HFFc6 (cell line): Measurements from ENCODE around the gene KRTAP9-7. TPM values are rescaled to one million over a fixed set of nuclear protein-coding genes. Genes with fewer than 3 reads are reported as not detected.
"Not testable (repeated sequence)": the region's sequence is repeated elsewhere in the genome, so short reads cannot be mapped to it uniquely, and the experiment has no call there.

Experiments
- DNase-seq: peaks from one replicate; pipeline ENCODE4 v3.0.0-alpha.2; 2018
- H3K27ac Mint-ChIP-seq: 2 replicates; pipeline ENCODE4 v1.8.0; 2020; ENCODE audit warnings: mild to moderate bottlenecking, mixed read lengths
- H3K27me3 Mint-ChIP-seq: 2 replicates; pipeline ENCODE4 v1.8.0; 2021; ENCODE audit warnings: mild to moderate bottlenecking, moderate library complexity, mixed read lengths; ENCODE audit not compliant: insufficient read depth
- H3K36me3 Mint-ChIP-seq: 2 replicates; pipeline ENCODE4 v1.8.0; 2021; ENCODE audit warnings: low read depth, mixed read lengths
- H3K4me1 Mint-ChIP-seq: 2 replicates; pipeline ENCODE4 v1.8.0; 2020; ENCODE audit warnings: low read depth, mixed read lengths
- H3K4me3 Mint-ChIP-seq: 2 replicates; pipeline ENCODE4 v1.8.0; 2020; ENCODE audit warnings: mild to moderate bottlenecking, moderate library complexity, mixed read lengths
- H3K9me3 Mint-ChIP-seq: 2 replicates; pipeline ENCODE4 v1.8.0; 2020; ENCODE audit warnings: mild to moderate bottlenecking, mixed read lengths
- long read RNA-seq: library from polyadenylated mRNA; unstranded; transcript quantifications from one replicate; pipeline ENCODE4 v2.0.0, GENCODE V29; 2019
- total RNA-seq, 6 experiments: library from RNA; stranded (reverse); fragmentation: NEBNext Ultra II Directional; extraction: Animal tissue kit (Norgen Biotek cat#: 25700); gene quantifications; 2 replicates in 1 of 6; 3 replicates in 5 of 6; pipeline ENCODE4 v1.2.3, GENCODE V29; 2021
- TF ChIP-seq, protein P1 (sequence below): fragments of 200-600 bp; sonication (generic); IDR thresholded peaks from 2 replicates; pipeline ENCODE4 v1.5.0; 2021; ENCODE audit warnings: antibody characterized with exemption, mild to moderate bottlenecking

KRTAP9-7 gene, protein sequence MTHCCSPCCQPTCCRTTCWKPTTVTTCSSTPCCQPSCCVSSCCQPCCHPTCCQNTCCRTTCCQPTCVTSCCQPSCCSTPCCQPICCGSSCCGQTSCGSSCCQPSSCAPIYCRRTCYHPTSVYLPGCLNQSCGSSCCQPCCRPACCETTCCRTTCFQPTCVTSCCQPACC
- total RNA-seq: not detected
- long read RNA-seq: 0 reads

DNA sequence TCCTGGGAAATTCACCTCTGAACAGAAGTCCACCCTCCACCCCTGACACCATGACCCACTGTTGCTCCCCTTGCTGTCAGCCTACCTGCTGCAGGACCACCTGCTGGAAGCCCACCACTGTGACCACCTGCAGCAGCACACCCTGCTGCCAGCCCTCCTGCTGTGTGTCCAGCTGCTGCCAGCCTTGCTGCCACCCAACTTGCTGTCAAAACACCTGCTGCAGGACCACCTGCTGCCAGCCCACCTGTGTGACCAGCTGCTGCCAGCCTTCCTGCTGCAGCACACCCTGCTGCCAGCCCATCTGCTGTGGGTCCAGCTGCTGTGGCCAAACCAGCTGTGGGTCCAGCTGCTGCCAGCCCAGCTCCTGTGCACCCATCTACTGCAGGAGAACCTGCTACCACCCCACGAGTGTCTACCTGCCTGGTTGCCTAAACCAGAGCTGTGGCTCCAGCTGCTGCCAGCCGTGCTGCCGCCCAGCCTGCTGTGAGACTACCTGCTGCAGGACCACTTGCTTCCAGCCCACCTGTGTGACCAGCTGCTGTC, at the start of gene KRTAP9-7:
Gene KRTAP9-7 (plus strand): TSS at position 51 of the 543 bp plus-strand sequence. CDS start 0 bp downstream, at position 51.
- H3K27ac Mint-ChIP-seq, DNase-seq, H3K36me3 Mint-ChIP-seq, H3K4me3 Mint-ChIP-seq, H3K9me3 Mint-ChIP-seq: not testable (repeated sequence)
- peaks cover 11% of the 10 kb centered on the region for H3K27me3 Mint-ChIP-seq
- H3K4me1 Mint-ChIP-seq: peaks cover 16% of the 10 kb centered on the region; the same call in 1 of the 2 replicates

DNA sequence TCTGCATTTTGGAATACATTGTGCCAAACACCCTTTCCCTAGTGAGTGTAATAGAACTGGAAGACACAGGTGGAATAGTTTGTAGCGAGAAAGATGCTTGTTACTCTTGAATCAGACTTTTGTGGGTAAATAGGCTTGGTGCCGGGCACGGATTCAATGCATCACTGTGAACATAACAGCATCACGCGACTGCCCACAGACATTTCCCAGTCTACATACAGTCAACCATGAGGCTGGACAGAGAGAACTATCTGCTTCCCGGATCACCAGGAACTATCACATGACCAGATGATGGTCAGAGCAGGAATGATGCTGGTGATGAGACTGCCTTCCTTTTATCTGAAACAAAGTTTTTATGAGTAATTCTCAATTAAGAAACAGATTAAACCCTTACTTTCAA, 49.4 kb upstream of the KRTAP9-7 start:
- Mint-ChIP-seq H3K27ac (no peak overlapping the region), H3K36me3 (no peaks in the 10 kb centered on the region), H3K4me3 (no peak overlapping the region), H3K27me3 (peaks cover 4% of the 10 kb centered on the region), H3K9me3 (no peaks in the 10 kb centered on the region), H3K4me1 (0 out of 2 replicates have a peak, but pooled peaks cover 8% of the 10 kb centered on the region)
- DNase-seq: no peak
- TF ChIP-seq, protein P1, sequence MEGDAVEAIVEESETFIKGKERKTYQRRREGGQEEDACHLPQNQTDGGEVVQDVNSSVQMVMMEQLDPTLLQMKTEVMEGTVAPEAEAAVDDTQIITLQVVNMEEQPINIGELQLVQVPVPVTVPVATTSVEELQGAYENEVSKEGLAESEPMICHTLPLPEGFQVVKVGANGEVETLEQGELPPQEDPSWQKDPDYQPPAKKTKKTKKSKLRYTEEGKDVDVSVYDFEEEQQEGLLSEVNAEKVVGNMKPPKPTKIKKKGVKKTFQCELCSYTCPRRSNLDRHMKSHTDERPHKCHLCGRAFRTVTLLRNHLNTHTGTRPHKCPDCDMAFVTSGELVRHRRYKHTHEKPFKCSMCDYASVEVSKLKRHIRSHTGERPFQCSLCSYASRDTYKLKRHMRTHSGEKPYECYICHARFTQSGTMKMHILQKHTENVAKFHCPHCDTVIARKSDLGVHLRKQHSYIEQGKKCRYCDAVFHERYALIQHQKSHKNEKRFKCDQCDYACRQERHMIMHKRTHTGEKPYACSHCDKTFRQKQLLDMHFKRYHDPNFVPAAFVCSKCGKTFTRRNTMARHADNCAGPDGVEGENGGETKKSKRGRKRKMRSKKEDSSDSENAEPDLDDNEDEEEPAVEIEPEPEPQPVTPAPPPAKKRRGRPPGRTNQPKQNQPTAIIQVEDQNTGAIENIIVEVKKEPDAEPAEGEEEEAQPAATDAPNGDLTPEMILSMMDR: no peak

DNA sequence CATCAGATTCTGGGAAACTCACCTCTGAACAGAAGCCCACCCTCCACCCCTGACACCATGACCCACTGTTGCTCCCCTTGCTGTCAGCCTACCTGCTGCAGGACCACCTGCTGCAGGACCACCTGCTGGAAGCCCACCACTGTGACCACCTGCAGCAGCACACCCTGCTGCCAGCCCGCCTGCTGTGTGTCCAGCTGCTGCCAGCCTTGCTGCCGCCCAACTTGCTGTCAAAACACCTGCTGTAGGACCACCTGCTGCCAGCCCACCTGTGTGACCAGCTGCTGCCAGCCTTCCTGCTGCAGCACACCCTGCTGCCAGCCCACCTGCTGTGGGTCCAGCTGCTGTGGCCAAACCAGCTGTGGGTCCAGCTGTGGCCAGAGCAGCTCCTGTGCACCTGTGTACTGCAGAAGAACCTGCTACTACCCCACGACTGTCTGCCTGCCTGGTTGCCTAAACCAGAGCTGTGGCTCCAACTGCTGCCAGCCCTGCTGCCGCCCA, 48.9 kb upstream of the KRTAP9-7 start, which contains the start of gene KRTAP9-2:
Gene KRTAP9-2 (plus strand): TSS at position 51 of the 498 bp plus-strand sequence. CDS start 7 bp downstream, at position 58.
- H3K36me3 Mint-ChIP-seq, H3K9me3 Mint-ChIP-seq, H3K4me3 Mint-ChIP-seq, H3K27ac Mint-ChIP-seq, H3K4me1 Mint-ChIP-seq, H3K27me3 Mint-ChIP-seq, DNase-seq: not testable (repeated sequence)

DNA sequence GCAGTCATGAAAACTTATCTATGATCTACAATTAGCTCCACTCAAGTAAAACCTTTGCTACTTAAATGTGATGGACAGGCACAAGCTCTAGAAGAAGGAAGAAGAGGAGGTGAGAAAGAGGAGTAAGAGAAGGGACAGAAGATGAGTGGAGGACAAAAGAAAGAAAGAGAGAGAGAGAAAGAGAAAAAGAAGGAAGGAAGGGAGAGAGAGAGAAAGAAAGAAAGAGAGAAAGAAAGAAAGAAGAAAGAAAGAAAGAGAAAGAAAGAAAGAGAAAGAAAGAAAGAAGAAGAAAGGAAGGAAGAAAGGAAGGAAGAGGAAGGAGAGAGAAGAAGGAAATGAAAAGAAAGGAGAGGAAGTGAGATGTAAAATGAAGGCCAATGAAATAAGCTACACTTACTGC, 45.4 kb upstream of the KRTAP9-7 start:
- H3K9me3 Mint-ChIP-seq: no peaks in the 10 kb centered on the region
- H3K4me1 Mint-ChIP-seq: peaks cover 6% of the 10 kb centered on the region; the same call in 1 of the 2 replicates
- no peaks in the 10 kb centered on the region; the same call in 1 of the 2 replicates for H3K36me3 Mint-ChIP-seq
- H3K4me3 Mint-ChIP-seq: no peak overlapping the region
- DNase-seq: no peak
- H3K27me3 Mint-ChIP-seq: peaks cover 14% of the 10 kb centered on the region
- TF ChIP-seq, protein P1: no peak
- H3K27ac Mint-ChIP-seq: no peak overlapping the region

DNA sequence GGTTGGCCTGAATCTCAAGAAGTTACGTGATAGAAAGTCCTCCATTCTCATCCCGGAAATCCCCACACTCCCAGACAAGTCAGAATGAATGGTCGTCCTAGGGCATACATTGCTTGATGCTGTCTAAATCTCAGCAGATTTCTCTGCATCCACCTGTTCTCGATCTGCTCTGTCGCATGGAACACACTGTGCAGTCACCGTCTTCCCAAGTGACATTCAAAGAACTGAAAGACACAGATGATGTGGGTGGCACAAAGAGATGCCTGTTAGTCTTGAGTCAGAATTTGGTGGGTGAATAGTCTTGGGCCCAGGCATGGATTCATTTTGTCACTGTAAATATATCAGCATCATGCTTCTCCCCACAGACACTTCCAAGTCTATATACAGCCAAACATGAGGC, 43.8 kb upstream of the KRTAP9-7 start:
- H3K27me3 Mint-ChIP-seq: peaks cover 17% of the 10 kb centered on the region

DNA sequence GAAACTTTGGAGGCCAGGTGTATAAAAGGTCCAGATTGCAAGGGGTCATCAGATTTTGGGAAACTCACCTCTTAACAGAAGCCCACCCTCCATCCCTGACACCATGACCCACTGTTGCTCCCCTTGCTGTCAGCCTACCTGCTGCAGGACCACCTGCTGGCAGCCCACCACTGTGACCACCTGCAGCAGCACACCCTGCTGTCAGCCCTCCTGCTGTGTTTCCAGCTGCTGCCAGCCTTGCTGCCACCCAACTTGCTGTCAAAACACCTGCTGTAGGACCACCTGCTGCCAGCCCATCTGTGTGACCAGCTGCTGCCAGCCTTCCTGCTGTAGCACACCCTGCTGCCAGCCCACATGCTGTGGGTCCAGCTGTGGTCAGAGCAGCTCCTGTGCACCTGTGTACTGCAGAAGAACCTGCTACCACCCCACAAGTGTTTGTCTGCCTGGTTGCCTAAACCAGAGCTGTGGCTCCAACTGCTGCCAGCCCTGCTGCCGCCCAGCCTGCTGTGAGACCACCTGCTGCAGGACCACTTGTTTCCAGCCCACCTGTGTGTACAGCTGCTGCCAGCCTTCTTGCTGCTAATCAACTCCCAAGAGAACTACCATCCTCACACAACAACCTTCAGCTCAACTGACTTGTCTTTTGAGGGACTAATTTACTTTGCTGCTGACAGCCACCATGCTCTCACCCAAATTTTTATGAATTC, 42.9 kb upstream of the KRTAP9-7 start, which contains the start of gene KRTAP9-3:
Gene KRTAP9-3 (plus strand): TSS at position 51 of the 707 bp plus-strand sequence. CDS start 53 bp downstream, at position 104.
- not testable (repeated sequence) for H3K4me1 Mint-ChIP-seq, DNase-seq, H3K27ac Mint-ChIP-seq, H3K9me3 Mint-ChIP-seq, H3K36me3 Mint-ChIP-seq, H3K4me3 Mint-ChIP-seq
- H3K27me3 Mint-ChIP-seq: peaks cover 23% of the 10 kb centered on the region

More for the DNA sequence above, 43.8 kb upstream of the KRTAP9-7 start:
- Mint-ChIP-seq H3K27ac (no peak overlapping the region), H3K9me3 (no peaks in the 10 kb centered on the region), H3K36me3 (no peaks in the 10 kb centered on the region; the same call in 1 of the 2 replicates), H3K4me3 (no peak overlapping the region), H3K4me1 (peaks cover 6% of the 10 kb centered on the region; the same call in 1 of the 2 replicates)
- TF ChIP-seq, protein P1: no peak
- DNase-seq: no peak

DNA sequence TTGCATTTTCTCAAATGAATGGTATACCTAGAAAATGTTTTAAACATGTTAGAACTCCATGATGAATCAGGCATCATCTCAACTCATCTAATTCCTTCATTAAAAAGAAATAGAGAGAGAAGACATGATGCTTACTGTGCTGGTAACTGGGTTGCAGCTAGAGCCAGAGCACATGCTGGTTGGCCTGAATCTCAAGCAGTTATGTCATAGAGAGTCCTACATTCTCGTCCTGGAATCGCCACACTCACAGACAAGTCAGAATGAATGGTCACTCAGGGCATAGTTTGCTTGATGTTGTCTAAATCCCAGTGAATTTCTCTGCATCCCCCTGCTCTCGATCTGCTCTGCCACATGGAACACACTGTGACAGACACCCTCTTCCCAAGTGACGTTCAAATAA, 38.4 kb upstream of the KRTAP9-7 start:
- DNase-seq, H3K4me1 Mint-ChIP-seq, H3K27ac Mint-ChIP-seq, H3K4me3 Mint-ChIP-seq: not testable (repeated sequence)
- Mint-ChIP-seq H3K36me3 (peaks cover 13% of the 10 kb centered on the region), H3K27me3 (peaks cover 31% of the 10 kb centered on the region), H3K9me3 (peaks cover 13% of the 10 kb centered on the region)

DNA sequence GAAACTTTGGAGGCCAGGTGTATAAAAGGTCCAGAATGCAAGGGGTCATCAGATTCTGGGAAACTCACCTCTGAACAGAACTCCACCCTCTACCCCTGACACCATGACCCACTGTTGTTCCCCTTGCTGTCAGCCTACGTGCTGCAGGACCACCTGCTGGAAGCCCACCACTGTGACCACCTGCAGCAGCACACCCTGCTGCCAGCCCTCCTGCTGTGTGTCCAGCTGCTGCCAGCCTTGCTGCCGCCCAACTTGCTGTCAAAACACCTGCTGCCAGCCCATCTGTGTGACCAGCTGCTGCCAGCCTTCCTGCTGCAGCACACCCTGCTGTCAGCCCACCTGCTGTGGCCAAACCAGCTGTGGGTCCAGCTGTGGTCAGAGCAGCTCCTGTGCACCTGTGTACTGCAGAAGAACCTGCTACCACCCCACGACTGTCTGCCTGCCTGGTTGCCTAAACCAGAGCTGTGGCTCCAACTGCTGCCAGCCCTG, 37.5 kb upstream of the KRTAP9-7 start, which contains the start of gene KRTAP9-8:
Gene KRTAP9-8 (plus strand): TSS at position 51 of the 489 bp plus-strand sequence. CDS start 53 bp downstream, at position 104.
- peaks cover 29% of the 10 kb centered on the region for H3K27me3 Mint-ChIP-seq
- H3K4me3 Mint-ChIP-seq, DNase-seq: not testable (repeated sequence)

DNA sequence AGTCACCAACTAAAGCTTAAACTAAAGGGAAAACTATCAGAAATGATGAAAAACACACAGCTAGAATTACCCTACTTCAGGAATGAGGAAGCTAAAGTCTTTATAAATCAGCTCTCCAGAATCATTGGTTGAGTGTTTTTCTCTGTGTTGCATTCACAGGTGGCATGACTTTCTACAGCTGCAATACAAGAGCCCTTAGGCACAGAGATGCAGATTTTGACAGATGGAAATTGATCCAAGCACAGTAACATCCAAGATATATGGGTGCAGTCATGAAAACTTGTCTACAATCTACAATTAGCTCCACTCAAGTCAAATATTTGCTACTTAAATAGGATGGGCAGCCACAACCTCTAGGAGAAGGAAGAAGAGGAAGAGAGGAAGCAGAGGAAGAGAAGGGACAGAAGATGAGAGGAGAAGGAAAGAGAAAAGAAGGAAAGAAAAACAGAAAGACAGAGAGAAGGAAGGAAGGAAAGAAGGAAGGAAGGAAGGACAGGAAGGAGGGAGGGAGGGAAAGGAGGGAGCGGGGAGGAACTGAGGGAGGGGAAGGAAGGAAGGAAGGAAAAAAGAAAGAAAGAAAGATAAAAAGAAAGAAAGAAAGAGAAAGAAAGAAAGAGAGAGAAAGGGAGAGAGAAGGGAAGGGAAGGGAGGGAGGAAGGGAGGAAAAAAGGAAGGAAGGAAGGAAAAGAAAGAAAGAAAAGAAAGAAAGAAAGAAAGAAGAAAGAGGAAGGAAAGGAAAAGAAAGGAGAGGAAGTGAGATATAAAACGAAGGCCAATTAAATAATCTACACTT, 28.3 kb upstream of the KRTAP9-7 start:
- not testable (repeated sequence) for H3K9me3 Mint-ChIP-seq, H3K4me3 Mint-ChIP-seq, H3K27me3 Mint-ChIP-seq, H3K27ac Mint-ChIP-seq, DNase-seq, H3K4me1 Mint-ChIP-seq, H3K36me3 Mint-ChIP-seq

More for the DNA sequence above, 37.5 kb upstream of the KRTAP9-7 start, which contains the start of gene KRTAP9-8:
- H3K9me3 Mint-ChIP-seq: peaks cover 13% of the 10 kb centered on the region
- H3K36me3 Mint-ChIP-seq: peaks cover 18% of the 10 kb centered on the region
- H3K27ac Mint-ChIP-seq, H3K4me1 Mint-ChIP-seq: not testable (repeated sequence)
